Activated CD8-positive, alpha-beta T cell treated with anti-CD3 and anti-CD28 coated beads, Interleukin-2, amount 10 ng/mL, durations not matched to agents 7 days and 5 days (primary cell): Measurements from ENCODE around the gene GCC2. TPM values are rescaled to one million over a fixed set of nuclear protein-coding genes. Genes with fewer than 3 reads are reported as not detected.
A peak's percentile ranks its signal among the peaks of the same experiment; 100 is the strongest.
"Not testable (repeated sequence)": the region's sequence is repeated elsewhere in the genome, so short reads cannot be mapped to it uniquely, and the experiment has no call there.

ENCODE experiments used
- ATAC-seq: fragments of 150-1000 bp; cut with Tn5 transposase; one replicate; pipeline ENCODE4 v1.10.0; 2021; ENCODE audit warnings: moderate library complexity
- CTCF ChIA-PET: fragments of 350-600 bp; sonication (Branson Sonifier 250); formaldehyde crosslinking; loops from one replicate; lab custom pipeline; 2021; ENCODE audit warnings: antibody characterized with exemption; lab: Charles Lee
- POLR2A ChIA-PET: fragments of 350-600 bp; sonication (Branson Sonifier 250); formaldehyde crosslinking; loops from one replicate; lab custom pipeline; 2021; ENCODE audit warnings: antibody characterized with exemption; lab: Charles Lee
- DNase-seq: peaks from one replicate; pipeline ENCODE4 v3.0.0-alpha.2; 2020
- H3K27ac Mint-ChIP-seq: one replicate; pipeline ENCODE4 v1.8.0; 2021; ENCODE audit warnings: mild to moderate bottlenecking, mixed read lengths
- H3K27me3 Mint-ChIP-seq: one replicate; pipeline ENCODE4 v1.8.0; 2021; ENCODE audit warnings: low read depth, mixed read lengths
- H3K36me3 Mint-ChIP-seq: one replicate; pipeline ENCODE4 v1.8.0; 2021; ENCODE audit warnings: low read depth, mixed read lengths
- H3K4me1 Mint-ChIP-seq: one replicate; pipeline ENCODE4 v1.8.0; 2021; ENCODE audit warnings: low read depth, mixed read lengths
- H3K4me3 Mint-ChIP-seq: one replicate; pipeline ENCODE4 v1.8.0; 2021; ENCODE audit warnings: mild to moderate bottlenecking, mixed read lengths
- H3K9me3 Mint-ChIP-seq: one replicate; pipeline ENCODE4 v1.8.0; 2022; ENCODE audit warnings: mixed read lengths; ENCODE audit not compliant: insufficient read depth
- total RNA-seq, 2 experiments: library from RNA; stranded (reverse); gene quantifications; one replicate each; pipeline ENCODE4 v1.2.3, GENCODE V29; 2021

GCC2 gene
- total RNA-seq, 2 experiments from 2014 or later = 38.8 to 41.4 TPM

DNA sequence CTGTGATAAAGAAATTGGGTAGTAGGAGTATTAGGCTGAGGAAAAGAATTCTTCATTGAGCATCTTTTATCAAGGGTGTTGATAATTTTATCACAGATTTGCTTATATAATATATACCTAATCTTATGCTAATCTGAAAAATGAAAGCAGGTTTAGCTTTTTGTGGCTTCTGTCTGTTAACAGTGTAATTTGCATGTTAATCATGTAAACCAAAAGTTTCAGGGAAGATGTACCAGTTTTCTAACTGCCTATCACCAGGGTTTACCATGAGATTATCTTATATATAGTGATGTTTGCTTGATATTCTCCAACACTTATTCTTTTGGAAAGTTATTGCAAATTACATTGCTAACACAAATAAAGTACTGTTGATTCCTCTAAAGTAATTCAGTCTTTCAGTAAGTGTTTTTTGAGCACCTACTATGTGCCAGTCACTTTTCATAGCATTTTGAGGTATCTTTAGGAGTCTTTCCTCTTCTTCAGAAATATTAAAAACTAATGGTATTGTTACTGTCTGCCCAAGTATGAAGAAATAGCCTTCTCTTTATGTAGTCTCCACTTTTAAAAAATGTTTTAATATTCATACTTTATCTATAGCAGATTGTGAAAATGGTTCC is 41.6 kb downstream of the GCC2 start:
- POLR2A ChIA-PET = no interaction called here
- no peak overlapping the region for H3K4me3 Mint-ChIP-seq
- H3K36me3 Mint-ChIP-seq = peaks cover 29% of the 10 kb centered on the region

DNA sequence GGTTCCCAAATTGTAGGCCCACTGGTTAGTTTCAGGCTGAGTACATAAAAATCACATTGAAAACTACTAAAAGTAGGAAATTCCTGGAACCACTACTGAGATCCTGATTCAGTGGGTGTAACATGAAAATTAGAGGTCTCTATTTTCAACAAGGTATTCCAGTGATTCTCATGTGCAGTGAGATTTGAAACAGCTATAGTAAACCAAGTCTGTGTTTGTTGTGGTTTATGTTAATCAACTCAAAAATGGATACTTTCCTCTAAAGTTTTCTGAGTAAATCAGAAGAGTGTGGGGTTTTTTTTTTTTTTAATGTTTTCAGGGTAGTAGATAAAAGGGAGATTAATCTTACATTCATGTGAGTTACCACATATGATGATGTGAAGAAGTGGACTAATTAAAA is 42.8 kb downstream of the GCC2 start:
- ChIA-PET POLR2A (no interaction called here), CTCF (no interaction called here)
- no peak for DNase-seq
- no peaks in the 10 kb centered on the region for H3K27me3 Mint-ChIP-seq
- H3K9me3 Mint-ChIP-seq = no peaks in the 10 kb centered on the region
- H3K36me3 Mint-ChIP-seq = peaks cover 29% of the 10 kb centered on the region
- ATAC-seq = no peak
- H3K4me1 Mint-ChIP-seq = peaks cover 2% of the 10 kb centered on the region
- H3K27ac Mint-ChIP-seq = no peak overlapping the region
- no peak overlapping the region for H3K4me3 Mint-ChIP-seq

More for the DNA sequence above, 41.6 kb downstream of the GCC2 start:
- no peak for ATAC-seq
- DNase-seq = no peak
- Mint-ChIP-seq H3K4me1 (peaks cover 2% of the 10 kb centered on the region), H3K27me3 (no peaks in the 10 kb centered on the region), H3K27ac (no peak overlapping the region), H3K9me3 (no peaks in the 10 kb centered on the region)
- CTCF ChIA-PET = no interaction called here

DNA sequence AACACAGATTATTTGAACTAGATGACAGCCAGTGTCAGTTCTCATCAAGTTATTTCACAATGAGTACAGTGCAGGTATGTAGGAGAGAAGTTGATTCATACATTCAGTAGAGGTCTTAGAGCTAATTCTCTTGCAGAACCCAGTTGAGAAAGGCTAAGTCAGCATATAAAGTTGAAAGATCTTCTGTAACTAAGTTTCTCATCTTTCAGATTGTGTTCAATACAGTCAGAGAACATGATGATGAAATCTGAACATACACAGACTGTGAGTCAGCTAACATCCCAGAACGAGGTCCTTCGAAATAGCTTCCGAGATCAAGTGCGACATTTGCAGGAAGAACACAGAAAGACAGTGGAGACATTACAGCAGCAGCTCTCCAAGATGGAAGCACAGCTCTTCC is 43.4 kb downstream of the GCC2 start:
- peaks cover 2% of the 10 kb centered on the region for H3K4me1 Mint-ChIP-seq
- no peak overlapping the region for H3K27ac Mint-ChIP-seq
- H3K27me3 Mint-ChIP-seq = no peaks in the 10 kb centered on the region
- H3K9me3 Mint-ChIP-seq = no peaks in the 10 kb centered on the region
- peaks cover 31% of the 10 kb centered on the region for H3K36me3 Mint-ChIP-seq
- ChIA-PET CTCF (no interaction called here), POLR2A (no interaction called here)
- DNase-seq (no peak), ATAC-seq (no peak)
- H3K4me3 Mint-ChIP-seq = no peak overlapping the region

DNA sequence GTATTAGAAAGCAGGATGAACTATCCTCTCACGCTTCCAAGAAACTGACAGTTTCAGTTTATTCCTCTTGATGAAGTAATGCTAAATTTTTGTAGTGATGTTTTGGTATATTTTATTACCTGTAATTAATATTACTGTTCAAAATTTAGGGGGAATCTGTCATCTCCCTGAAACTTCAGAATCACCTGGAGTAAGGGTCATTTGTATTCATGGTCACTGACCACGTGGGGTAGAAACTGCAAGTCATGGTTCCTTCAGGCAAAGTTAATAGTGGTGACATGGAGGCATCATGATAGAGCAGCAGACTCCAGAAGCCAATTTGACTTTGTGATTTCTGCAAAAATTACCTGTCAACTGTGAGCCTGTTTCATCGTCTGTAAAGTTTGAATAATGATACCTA is 47.2 kb downstream of the GCC2 start:
- peaks cover 35% of the 10 kb centered on the region for H3K36me3 Mint-ChIP-seq
- POLR2A ChIA-PET, CTCF ChIA-PET, H3K4me1 Mint-ChIP-seq, ATAC-seq, H3K9me3 Mint-ChIP-seq, DNase-seq, H3K4me3 Mint-ChIP-seq, H3K27ac Mint-ChIP-seq, H3K27me3 Mint-ChIP-seq: not testable (repeated sequence)

DNA sequence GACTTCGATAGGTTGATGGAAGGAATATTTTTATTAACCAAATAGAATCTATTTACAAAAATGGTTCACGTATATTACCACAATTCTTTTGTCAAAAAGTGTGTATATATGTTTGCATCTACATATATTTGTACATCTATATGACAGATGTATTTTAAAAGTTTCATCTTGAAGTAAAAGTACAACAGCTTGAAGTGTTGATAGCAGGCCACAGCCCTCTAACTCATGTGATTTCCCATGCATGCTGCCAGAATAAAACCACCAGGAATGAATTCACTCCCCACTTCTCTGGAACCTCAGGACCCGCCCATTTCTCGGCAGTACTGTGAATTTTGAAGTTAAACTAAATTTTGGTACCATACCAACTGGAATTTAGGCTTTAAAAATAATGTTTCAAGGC is 58.6 kb downstream of the GCC2 start:
- H3K27ac Mint-ChIP-seq, H3K4me3 Mint-ChIP-seq, DNase-seq, H3K4me1 Mint-ChIP-seq, CTCF ChIA-PET, POLR2A ChIA-PET, H3K9me3 Mint-ChIP-seq, H3K27me3 Mint-ChIP-seq, ATAC-seq: not testable (repeated sequence)
- peaks cover 42% of the 10 kb centered on the region for H3K36me3 Mint-ChIP-seq

DNA sequence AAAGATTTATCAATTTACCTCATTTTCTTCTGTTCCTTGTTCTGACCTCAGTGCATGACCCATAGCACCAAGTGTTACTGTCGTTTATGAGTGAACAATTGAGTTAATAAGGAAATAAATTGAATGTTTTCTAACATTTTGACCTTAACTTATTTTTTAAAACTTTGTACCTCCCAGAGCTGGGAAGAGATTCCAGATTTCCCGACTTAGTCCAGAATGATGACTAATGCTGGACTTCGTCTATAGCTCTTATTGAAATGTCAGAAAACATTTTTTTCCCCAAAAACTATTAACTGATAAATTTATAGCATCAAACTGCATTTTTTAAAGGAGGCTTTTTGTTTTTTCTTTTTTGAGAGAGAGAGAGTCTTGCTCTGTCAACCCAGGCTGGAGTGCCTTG is 63.4 kb downstream of the GCC2 start:
- H3K4me1 Mint-ChIP-seq, H3K9me3 Mint-ChIP-seq, CTCF ChIA-PET, POLR2A ChIA-PET, H3K27ac Mint-ChIP-seq, H3K4me3 Mint-ChIP-seq, ATAC-seq, H3K27me3 Mint-ChIP-seq, DNase-seq: not testable (repeated sequence)
- peaks cover 17% of the 10 kb centered on the region for H3K36me3 Mint-ChIP-seq

DNA sequence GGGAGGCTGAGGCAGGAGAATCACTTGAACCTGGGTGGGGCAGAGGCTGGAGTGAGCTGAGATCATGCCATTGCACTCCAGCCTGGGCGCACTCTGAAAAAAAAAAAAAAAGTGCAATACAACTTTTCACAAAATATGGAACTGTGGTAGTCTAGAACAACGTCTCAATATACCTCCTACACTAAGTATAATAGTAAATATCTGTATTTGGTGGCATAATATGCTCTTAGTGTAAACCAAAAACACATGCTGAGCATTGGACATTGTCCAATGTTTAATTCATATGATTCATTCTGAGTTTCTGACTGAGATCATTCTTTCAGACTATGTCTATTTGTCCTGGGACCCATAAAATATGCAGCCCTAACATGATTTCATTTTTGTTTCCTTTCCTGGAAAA is 65.5 kb downstream of the GCC2 start:
- H3K4me1 Mint-ChIP-seq, H3K27ac Mint-ChIP-seq, POLR2A ChIA-PET, ATAC-seq, DNase-seq, H3K4me3 Mint-ChIP-seq, H3K9me3 Mint-ChIP-seq, CTCF ChIA-PET, H3K27me3 Mint-ChIP-seq: not testable (repeated sequence)
- H3K36me3 Mint-ChIP-seq = peaks cover 15% of the 10 kb centered on the region

DNA sequence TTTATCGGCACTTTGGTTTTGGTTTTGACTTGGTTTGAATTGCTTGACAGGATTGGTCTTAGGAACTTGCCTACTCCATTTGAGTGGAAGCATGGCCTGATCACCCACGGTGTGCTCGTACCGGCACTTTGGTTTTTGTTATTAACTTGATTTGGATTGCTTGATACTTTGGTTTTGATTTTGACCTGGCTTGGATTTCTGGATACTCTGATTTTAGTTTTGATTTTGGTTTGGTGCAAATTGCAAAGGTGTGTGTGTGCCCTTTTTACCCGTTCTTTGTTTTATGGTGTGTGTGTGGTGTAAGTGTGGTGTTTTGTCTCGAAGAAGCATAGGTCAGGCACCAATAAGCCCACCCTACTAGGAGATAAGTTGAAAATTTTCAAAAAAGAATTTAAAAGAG is 75.7 kb downstream of the GCC2 start:
- DNase-seq, H3K27ac Mint-ChIP-seq, ATAC-seq, H3K9me3 Mint-ChIP-seq, H3K4me3 Mint-ChIP-seq, H3K4me1 Mint-ChIP-seq, H3K36me3 Mint-ChIP-seq, POLR2A ChIA-PET, H3K27me3 Mint-ChIP-seq, CTCF ChIA-PET: not testable (repeated sequence)

DNA sequence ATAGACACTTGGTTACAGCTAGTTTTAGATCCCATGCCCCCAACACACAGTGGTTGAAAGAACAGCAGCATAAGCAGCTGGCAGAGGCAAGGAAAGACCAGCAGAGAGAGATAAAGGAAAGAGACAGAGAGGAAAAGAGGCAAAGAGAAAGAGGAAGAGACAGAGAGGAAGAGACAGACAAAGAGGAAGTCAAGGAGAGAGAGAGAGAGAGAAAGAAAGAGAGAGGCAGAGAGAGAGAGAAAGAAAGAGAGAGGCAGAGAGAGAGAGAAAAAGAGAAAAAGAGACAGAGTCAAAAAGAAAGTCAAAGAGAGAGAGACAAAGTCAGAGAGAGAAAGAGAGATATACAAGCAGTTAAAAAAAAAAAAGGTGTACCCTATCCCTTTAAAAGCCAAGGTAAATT is 76.3 kb downstream of the GCC2 start:
- ATAC-seq, DNase-seq, H3K27me3 Mint-ChIP-seq, H3K9me3 Mint-ChIP-seq, H3K4me3 Mint-ChIP-seq, H3K4me1 Mint-ChIP-seq, H3K36me3 Mint-ChIP-seq, POLR2A ChIA-PET, H3K27ac Mint-ChIP-seq, CTCF ChIA-PET: not testable (repeated sequence)

DNA sequence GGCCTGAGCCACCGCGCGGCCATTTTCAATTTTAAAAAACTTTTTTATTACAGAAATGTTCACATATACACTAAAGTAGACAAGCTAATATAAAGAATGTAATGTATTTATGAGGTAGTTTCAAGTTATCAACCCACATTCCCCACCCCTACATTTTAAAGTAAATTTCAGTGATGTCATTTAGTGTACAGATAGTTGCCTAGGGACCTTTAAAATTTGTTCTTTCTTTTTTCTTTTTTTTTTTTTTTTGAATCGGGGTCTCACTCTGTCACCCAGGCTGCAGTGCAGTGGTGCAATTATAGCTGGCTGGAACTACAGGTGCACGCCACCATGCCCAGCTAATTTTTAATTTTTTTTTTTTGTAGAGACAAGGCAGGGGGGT is 82.7 kb downstream of the GCC2 start:
- H3K27me3 Mint-ChIP-seq = no peaks in the 10 kb centered on the region
- ATAC-seq (no peak), DNase-seq (no peak)
- H3K9me3 Mint-ChIP-seq = no peaks in the 10 kb centered on the region
- POLR2A ChIA-PET = no interaction called here
- no peak overlapping the region for H3K27ac Mint-ChIP-seq
- H3K36me3 Mint-ChIP-seq = peaks cover 4% of the 10 kb centered on the region
- CTCF ChIA-PET = no interaction called here
- H3K4me3 Mint-ChIP-seq = no peak overlapping the region
- peaks cover 28% of the 10 kb centered on the region for H3K4me1 Mint-ChIP-seq

DNA sequence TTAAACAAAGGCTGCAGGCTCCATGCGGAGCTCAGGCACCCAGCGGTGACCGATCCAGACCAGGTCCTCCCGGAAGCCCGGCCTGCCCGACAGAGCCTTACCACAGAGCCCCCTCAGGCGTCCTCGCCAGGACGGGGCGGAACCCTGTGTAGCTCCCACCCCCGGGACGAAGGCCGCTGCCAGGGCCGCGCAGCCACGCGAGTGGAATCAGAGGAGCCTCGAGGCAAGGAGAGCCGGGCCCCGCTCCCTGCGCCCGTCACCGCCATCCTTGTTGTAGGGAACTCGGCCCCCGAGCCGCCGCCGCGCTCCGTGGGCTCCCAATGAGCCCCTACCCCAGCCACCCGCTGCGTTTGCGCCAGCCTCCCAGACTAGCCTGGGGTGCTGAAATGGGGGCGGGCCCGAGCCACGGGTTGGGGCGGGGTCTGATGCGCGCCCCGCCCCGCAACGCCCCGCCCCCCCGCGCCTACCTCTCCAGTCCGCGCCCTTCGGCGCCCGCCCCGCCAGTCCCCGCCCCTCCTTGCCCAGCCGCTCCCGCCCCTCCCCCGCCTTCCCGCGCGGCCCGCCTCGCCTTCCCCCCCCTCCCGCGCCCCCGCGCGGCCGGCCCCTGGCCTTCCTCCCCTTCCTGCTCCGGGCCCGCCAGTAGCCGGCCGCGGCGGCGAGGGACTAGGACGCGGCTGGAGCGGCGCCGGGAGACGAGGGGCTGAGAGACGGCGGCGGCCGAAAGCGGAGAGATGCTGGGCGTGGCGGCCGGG is 85.0 kb downstream of the GCC2 start, which contains the start of gene LIMS1:
Gene LIMS1 (plus strand): TSS at position 639 of the 752 bp plus-strand sequence. CDS start 93 bp downstream, at position 732.
- Mint-ChIP-seq H3K27ac (peak within 1 kb of the TSS; percentile 97), H3K4me1 (peaks cover 39% of the 10 kb centered on the region), H3K9me3 (no peaks in the 10 kb centered on the region), H3K27me3 (no peaks in the 10 kb centered on the region), H3K36me3 (peaks cover 4% of the 10 kb centered on the region), H3K4me3 (peak within 1 kb of the TSS; percentile 94)
- ChIA-PET CTCF (interaction anchor here (0.9 to 1.8 kb wide), 4 partner anchors 32 to 102 kb away, joined by 3 to 12 read pairs (median 5); no protein-coding TSS in a partner anchor), POLR2A (interaction anchor here (1.1 to 1.5 kb wide), 2 partner anchors 9 to 85 kb away, joined by 4 to 7 read pairs; partner anchors contain the start of gene GCC2)
- ATAC-seq = peak; percentile 90
- DNase-seq = peak; percentile 91
